ENCODE data around the gene TNFRSF19. TPM values are rescaled to one million over a fixed set of nuclear protein-coding genes. Genes with fewer than 3 reads are reported as not detected.

TNFRSF19 gene
- total RNA-seq, 2 experiments from 2014 or later, result not detected

DNA sequence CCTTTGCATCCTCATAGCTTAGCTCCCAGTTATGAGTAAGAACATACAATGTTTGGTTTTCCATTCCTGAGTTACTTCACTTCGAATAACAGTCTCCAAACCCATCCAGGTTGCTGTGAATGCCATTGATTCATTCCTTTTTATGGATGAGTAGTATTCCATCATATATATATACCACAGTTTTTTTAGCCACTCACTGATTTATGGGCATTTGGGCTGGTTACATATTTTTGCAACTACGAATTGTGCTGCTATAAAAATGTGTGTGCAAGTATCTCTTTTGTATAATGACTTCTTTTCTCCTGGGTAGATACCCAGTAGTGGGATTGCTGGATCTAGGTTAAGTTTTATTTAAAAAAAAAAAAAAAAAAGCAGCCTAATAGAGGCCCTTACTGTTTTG is 14.1 kb downstream of the TNFRSF19 start:
- Mint-ChIP-seq H3K4me1 (ENCODE audit: low read depth) (peaks cover 9% of the 10 kb centered on the region), H3K9me3 (no peaks in the 10 kb centered on the region), H3K4me3 (no peak overlapping the region), H3K27ac (no peak overlapping the region), H3K36me3 (ENCODE audit: low read depth) (no peaks in the 10 kb centered on the region), H3K27me3 (peaks cover 77% of the 10 kb centered on the region)
- POLR2A ChIA-PET, result no interaction called here
- no peak for ATAC-seq (ENCODE audit: poor library complexity)
- Histone ChIP-seq H3K4me1 (ENCODE audit: insufficient read depth, low read length) (peaks cover 7% of the 10 kb centered on the region), H3K9me3 (ENCODE audit: control insufficient read depth in 1 of 2, insufficient read depth in 1 of 2, low read length in 2 of 2) (peaks cover 0 to 5% of the 10 kb centered on the region in 2 experiments), H3K36me3 (ENCODE audit: insufficient read depth, low read length) (no peaks in the 10 kb centered on the region), H3K4me3 (ENCODE audit: low read length) (no peak overlapping the region), H3K27ac (ENCODE audit: low read depth in 1 of 2, low read length in 2 of 2) (no peak overlapping the region), H3K27me3 (ENCODE audit: control insufficient read depth in 1 of 2, insufficient read depth in 2 of 2, low read length in 2 of 2) (peaks cover 10 to 28% of the 10 kb centered on the region in 2 experiments)
- intact Hi-C loops (cut with DNase I, micrococcal nuclease), result loop anchor here in 1 of 2 experiments (5.0 kb wide), 1 partner anchor 303 kb away; the partner anchor contains the start of gene MIPEP
- DNase-seq, result no peak
- no peak for TF ChIP-seq CTCF (IDR thresholded peaks at IDR 0.05)
- CTCF ChIA-PET, result no interaction called here

DNA sequence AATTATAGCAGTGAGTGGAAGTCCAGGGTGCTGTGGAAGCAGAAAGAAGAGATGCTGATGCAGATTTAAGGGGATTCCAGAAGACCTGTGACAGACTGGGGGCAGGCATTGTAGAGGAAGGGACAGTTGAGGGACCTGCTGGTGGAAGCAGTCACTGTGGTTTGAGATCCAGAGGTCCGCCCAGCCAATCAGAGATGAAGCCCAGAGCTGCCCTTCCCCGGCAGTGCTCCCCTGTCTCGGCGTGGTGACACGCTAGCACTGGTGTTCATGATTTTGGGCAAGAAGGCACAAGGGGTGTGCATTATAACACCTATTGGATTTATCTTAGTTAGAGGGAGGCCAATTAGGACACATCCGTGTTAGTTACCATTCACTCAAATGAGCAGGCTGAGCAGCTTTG is 16.1 kb downstream of the TNFRSF19 start:
- Mint-ChIP-seq H3K4me1 (ENCODE audit: low read depth) (no peaks in the 10 kb centered on the region), H3K9me3 (no peaks in the 10 kb centered on the region), H3K4me3 (no peak overlapping the region), H3K27ac (no peak overlapping the region), H3K27me3 (peaks cover 70% of the 10 kb centered on the region), H3K36me3 (ENCODE audit: low read depth) (no peaks in the 10 kb centered on the region)
- ATAC-seq (ENCODE audit: poor library complexity), result no peak
- Histone ChIP-seq H3K27ac (ENCODE audit: low read depth in 1 of 2, low read length in 2 of 2) (no peak overlapping the region), H3K27me3 (ENCODE audit: control insufficient read depth in 1 of 2, insufficient read depth in 2 of 2, low read length in 2 of 2) (peaks cover 7 to 10% of the 10 kb centered on the region in 2 experiments), H3K9me3 (ENCODE audit: control insufficient read depth in 1 of 2, insufficient read depth in 1 of 2, low read length in 2 of 2) (no peaks in the 10 kb centered on the region), H3K4me1 (ENCODE audit: insufficient read depth, low read length) (no peaks in the 10 kb centered on the region), H3K36me3 (ENCODE audit: insufficient read depth, low read length) (no peaks in the 10 kb centered on the region), H3K4me3 (ENCODE audit: low read length) (no peak overlapping the region)
- no peak for TF ChIP-seq CTCF (IDR thresholded peaks at IDR 0.05)
- CTCF ChIA-PET, result no interaction called here
- DNase-seq, result no peak
- intact Hi-C loops (cut with DNase I, micrococcal nuclease), result no loop called here
- POLR2A ChIA-PET, result no interaction called here

- Mint-ChIP-seq H3K36me3 (ENCODE audit: low read depth) (no peaks in the 10 kb centered on the region), H3K4me3 (no peak overlapping the region), H3K27ac (no peak overlapping the region), H3K27me3 (peaks cover 62% of the 10 kb centered on the region), H3K4me1 (ENCODE audit: low read depth) (no peaks in the 10 kb centered on the region), H3K9me3 (no peaks in the 10 kb centered on the region)
- ChIA-PET POLR2A (no interaction called here), CTCF (no interaction called here)
- no peaks in the 10 kb centered on the region for H3K36me3 ChIP-seq (ENCODE audit: insufficient read depth, low read length)
- peaks cover 2 to 4% of the 10 kb centered on the region in 2 experiments for H3K27me3 ChIP-seq (ENCODE audit: control insufficient read depth in 1 of 2, insufficient read depth in 2 of 2, low read length in 2 of 2)
- H3K4me3 ChIP-seq (ENCODE audit: low read length), result no peak overlapping the region
- TF ChIP-seq CTCF (IDR thresholded peaks at IDR 0.05), result no peak
- no peak for DNase-seq
- no peak overlapping the region for H3K27ac ChIP-seq (ENCODE audit: low read depth in 1 of 2, low read length in 2 of 2)
- no peak for ATAC-seq (ENCODE audit: poor library complexity)
- intact Hi-C loops (cut with DNase I, micrococcal nuclease), result no loop called here
- no peaks in the 10 kb centered on the region for H3K4me1 ChIP-seq (ENCODE audit: insufficient read depth, low read length)
- no peaks in the 10 kb centered on the region for H3K9me3 ChIP-seq (ENCODE audit: control insufficient read depth in 1 of 2, insufficient read depth in 1 of 2, low read length in 2 of 2)
These were observed 18.5 kb downstream of the TNFRSF19 start for GRCh38 chr13:23588666-23589065.
